Muscle of leg (tissue), 11 donors: ENCODE data around the gene BCAR3. TPM values are rescaled to one million over a fixed set of nuclear protein-coding genes. Genes with fewer than 3 reads are reported as not detected.

Experiments
- DNase-seq: peaks from one replicate; pipeline ENCODE4 v3.0.0; 2013
- H3K27ac ChIP-seq: one replicate; pipeline ENCODE4 v1.5.1; 2013; ENCODE audit warnings: mild to moderate bottlenecking, low read length, control low read depth
- H3K27me3 ChIP-seq: one replicate; pipeline ENCODE4 v1.6.1; 2013; ENCODE audit warnings: low read length; ENCODE audit not compliant: control insufficient read depth, insufficient read depth
- H3K36me3 ChIP-seq: one replicate; pipeline ENCODE4 v1.6.1; 2013; ENCODE audit warnings: low read length; ENCODE audit not compliant: control insufficient read depth, insufficient read depth
- H3K4me1 ChIP-seq: one replicate; pipeline ENCODE4 v1.6.1; 2013; ENCODE audit warnings: low read length; ENCODE audit not compliant: control insufficient read depth, insufficient read depth
- H3K4me3 ChIP-seq: one replicate; pipeline ENCODE4 v1.5.1; 2013; ENCODE audit warnings: low read length, control low read depth
- H3K9me3 ChIP-seq: replicated peaks from 2 replicates; pipeline ENCODE4 v1.6.1; 2013; ENCODE audit warnings: low read depth, low read length; ENCODE audit not compliant: control insufficient read depth
- WGBS: methylation state at CpG from one replicate; pipeline ENCODE4 v1.1.5; 2013; ENCODE audit warnings: missing lambda C conversion rate; ENCODE audit not compliant: insufficient coverage; 5-methylcytosine and 5-hydroxymethylcytosine counted together
- polyA plus RNA-seq, 8 donors: library from polyadenylated mRNA; unstranded; fragments of 120-200 nt; gene quantifications; one replicate each; pipeline versions ENCODE4 v1.2.1 to v1.2.3, GENCODE V29; 2013; ENCODE audit warnings: inconsistent platforms in 1 of 8, low replicate concordance in 1 of 8; ENCODE audit not compliant: insufficient read length in 8 of 8, insufficient read depth in 1 of 8
- total RNA-seq: library from RNA; stranded (reverse); fragments of 120-200 nt; gene quantifications from one replicate; pipeline ENCODE4 v1.2.4, GENCODE V29; 2013

Gene BCAR3
- total and polyA plus RNA-seq, 9 donors, result 15.3 to 19.0 (median 16.4) TPM

GRCh38 chr1:93620172-93620840 is 61.3 kb downstream of the BCAR3 start:
- Histone ChIP-seq H3K27me3 (no peaks in the 10 kb centered on the region), H3K4me3 (no peak overlapping the region), H3K27ac (no peak overlapping the region), H3K9me3 (no peaks in the 10 kb centered on the region), H3K36me3 (no peaks in the 10 kb centered on the region), H3K4me1 (peaks cover 34% of the 10 kb centered on the region)
- peak; percentile 68 for DNase-seq
- 53% methylated on average over 3 of the region's 3 CpGs for WGBS

GRCh38 chr1:93619507-93620171 is 62.0 kb downstream of the BCAR3 start:
- H3K4me3 ChIP-seq, result no peak overlapping the region
- no peak overlapping the region for H3K27ac ChIP-seq
- H3K9me3 ChIP-seq, result no peaks in the 10 kb centered on the region
- 93% methylated on average over 4 of the region's 11 CpGs for WGBS
- H3K36me3 ChIP-seq, result no peaks in the 10 kb centered on the region
- H3K4me1 ChIP-seq, result peaks cover 40% of the 10 kb centered on the region
- DNase-seq, result no peak
- H3K27me3 ChIP-seq, result no peaks in the 10 kb centered on the region

- DNase-seq, result no peak
- H3K27ac ChIP-seq, result no peak overlapping the region
- peaks cover 54% of the 10 kb centered on the region for H3K4me1 ChIP-seq
- H3K4me3 ChIP-seq, result no peak overlapping the region
- no peaks in the 10 kb centered on the region for H3K36me3 ChIP-seq
- no peaks in the 10 kb centered on the region for H3K27me3 ChIP-seq
- 50% methylated on average over 4 of the region's 10 CpGs for WGBS
- no peaks in the 10 kb centered on the region for H3K9me3 ChIP-seq
These were observed 63.8 kb downstream of the BCAR3 start for GRCh38 chr1:93617670-93618499.

GRCh38 chr1:93616996-93617669 is 64.5 kb downstream of the BCAR3 start:
- Histone ChIP-seq H3K4me3 (no peak overlapping the region), H3K27me3 (no peaks in the 10 kb centered on the region), H3K36me3 (no peaks in the 10 kb centered on the region), H3K4me1 (peaks cover 61% of the 10 kb centered on the region), H3K9me3 (no peaks in the 10 kb centered on the region), H3K27ac (no peak overlapping the region)
- DNase-seq, result peak; percentile 82
- WGBS, result 79% methylated on average over 4 of the region's 6 CpGs

GRCh38 chr1:93616221-93616995 is 65.2 kb downstream of the BCAR3 start:
- Histone ChIP-seq H3K4me3 (no peak overlapping the region), H3K27me3 (no peaks in the 10 kb centered on the region), H3K36me3 (no peaks in the 10 kb centered on the region), H3K4me1 (peaks cover 64% of the 10 kb centered on the region), H3K27ac (no peak overlapping the region), H3K9me3 (no peaks in the 10 kb centered on the region)
- no CpG with 5 or more reads among the region's 8 CpGs for WGBS
- DNase-seq, result no peak

- WGBS, result 80% methylated on average over 2 of the region's 10 CpGs
- peaks cover 63% of the 10 kb centered on the region for H3K4me1 ChIP-seq
These were observed 66.0 kb downstream of the BCAR3 start for GRCh38 chr1:93615582-93616150.

GRCh38 chr1:93614986-93615581 is 66.6 kb downstream of the BCAR3 start:
- Histone ChIP-seq H3K27me3 (no peaks in the 10 kb centered on the region), H3K4me3 (no peak overlapping the region), H3K27ac (peak overlapping the region; percentile 10), H3K9me3 (no peaks in the 10 kb centered on the region), H3K4me1 (peaks cover 59% of the 10 kb centered on the region), H3K36me3 (no peaks in the 10 kb centered on the region)
- WGBS, result 58% methylated on average over 11 of the region's 14 CpGs
- DNase-seq, result peak; percentile 74

More at GRCh38 chr1:93615582-93616150, 66.0 kb downstream of the BCAR3 start:
- Histone ChIP-seq H3K27me3 (no peaks in the 10 kb centered on the region), H3K36me3 (no peaks in the 10 kb centered on the region), H3K4me3 (no peak overlapping the region), H3K9me3 (no peaks in the 10 kb centered on the region), H3K27ac (peak overlapping the region; percentile 10)
- no peak for DNase-seq

GRCh38 chr1:93614541-93614940 is 67.1 kb downstream of the BCAR3 start:
- no peak for DNase-seq
- H3K27me3 ChIP-seq, result no peaks in the 10 kb centered on the region
- peak overlapping the region; percentile 82 for H3K27ac ChIP-seq
- H3K4me1 ChIP-seq, result peaks cover 61% of the 10 kb centered on the region
- 70% methylated on average over 6 of the region's 7 CpGs for WGBS
- no peak overlapping the region for H3K4me3 ChIP-seq
- H3K9me3 ChIP-seq, result no peaks in the 10 kb centered on the region
- no peaks in the 10 kb centered on the region for H3K36me3 ChIP-seq

- peaks cover 68% of the 10 kb centered on the region for H3K4me1 ChIP-seq
- no peaks in the 10 kb centered on the region for H3K27me3 ChIP-seq
- H3K4me3 ChIP-seq, result peak overlapping the region; percentile 34
- no peaks in the 10 kb centered on the region for H3K36me3 ChIP-seq
- DNase-seq, result peak; percentile 87
- H3K9me3 ChIP-seq, result no peaks in the 10 kb centered on the region
- 20% methylated on average over 6 of the region's 11 CpGs for WGBS
- H3K27ac ChIP-seq, result peak overlapping the region; percentile 82
These were observed 67.7 kb downstream of the BCAR3 start for GRCh38 chr1:93613898-93614297.
